HL-60/S4 (cell line): Measurements from ENCODE around the gene PCDHB10.
"Not testable (repeated sequence)": the region's sequence is repeated elsewhere in the genome, so short reads cannot be mapped to it uniquely, and the experiment has no call there.

ENCODE experiments used
- in situ Hi-C: fragments of 300-500 bp; cut with MboI; formaldehyde crosslinking; loops from 2 replicates; pipeline ENCODE4 v1.14.3; 2022; ENCODE audit warnings: low sequenced_read_pairs

Gene PCDHB10

GRCh38 chr5:141192110-141192725 is at the start of gene PCDHB10:
Gene PCDHB10, plus strand, starts transcription at chr5:141192353. Its CDS starts 200 bp downstream, at chr5:141192553.
- in situ Hi-C loops, result loop anchor here (25.0 kb wide), 1 partner anchor 370 kb away; no protein-coding TSS in a partner anchor

GRCh38 chr5:141149812-141150211 is 42.3 kb upstream of the PCDHB10 start, which contains the start of gene PCDHB6:
Gene PCDHB6, plus strand, starts transcription at chr5:141150057. Its CDS starts 201 bp downstream, at chr5:141150258.
- in situ Hi-C loops, result no loop called here

GRCh38 chr5:141150224-141150992 is 41.7 kb upstream of the PCDHB10 start:
- in situ Hi-C loops, result no loop called here

- in situ Hi-C loops, result no loop called here
These were observed 41.2 kb upstream of the PCDHB10 start for GRCh38 chr5:141150993-141151325.

GRCh38 chr5:141151632-141152031 is 40.5 kb upstream of the PCDHB10 start:
- in situ Hi-C loops, result not testable (repeated sequence)

GRCh38 chr5:141152096-141152495 is 40.1 kb upstream of the PCDHB10 start:
- in situ Hi-C loops, result not testable (repeated sequence)

GRCh38 chr5:141155540-141156374 is 36.4 kb upstream of the PCDHB10 start:
- in situ Hi-C loops, result no loop called here

GRCh38 chr5:141157356-141157755 is 34.8 kb upstream of the PCDHB10 start:
- in situ Hi-C loops, result not testable (repeated sequence)

- in situ Hi-C loops, result not testable (repeated sequence)
These were observed 34.3 kb upstream of the PCDHB10 start for GRCh38 chr5:141157901-141158300.

GRCh38 chr5:141172381-141173204 is 19.6 kb upstream of the PCDHB10 start, which contains the start of gene PCDHB7:
Gene PCDHB7, plus strand, starts transcription at chr5:141172644. Its CDS starts 192 bp downstream, at chr5:141172836.
- in situ Hi-C loops, result no loop called here

GRCh38 chr5:141174291-141175104 is 17.7 kb upstream of the PCDHB10 start:
- in situ Hi-C loops, result loop anchor here (25.0 kb wide), 1 partner anchor 388 kb away; no protein-coding TSS in a partner anchor

- in situ Hi-C loops, result loop anchor here (25.0 kb wide), 1 partner anchor 386 kb away; no protein-coding TSS in a partner anchor
These were observed 16.2 kb upstream of the PCDHB10 start for GRCh38 chr5:141175933-141176332.

GRCh38 chr5:141177577-141178191 is 14.5 kb upstream of the PCDHB10 start, which contains the start of gene PCDHB8:
Gene PCDHB8, plus strand, starts transcription at chr5:141177790. Its CDS starts 245 bp downstream, at chr5:141178035.
- in situ Hi-C loops, result loop anchor here (25.0 kb wide), 1 partner anchor 385 kb away; no protein-coding TSS in a partner anchor

- in situ Hi-C loops, result loop anchor here (25.0 kb wide), 1 partner anchor 383 kb away; no protein-coding TSS in a partner anchor
These were observed 12.8 kb upstream of the PCDHB10 start for GRCh38 chr5:141179371-141179770.

GRCh38 chr5:141179876-141180275 is 12.3 kb upstream of the PCDHB10 start:
- in situ Hi-C loops, result loop anchor here (25.0 kb wide), 1 partner anchor 382 kb away; no protein-coding TSS in a partner anchor

- in situ Hi-C loops, result loop anchor here (25.0 kb wide), 1 partner anchor 382 kb away; no protein-coding TSS in a partner anchor
These were observed 11.8 kb upstream of the PCDHB10 start for GRCh38 chr5:141180313-141180712.

GRCh38 chr5:141182248-141182647 is 9.9 kb upstream of the PCDHB10 start, which contains the start of gene PCDHB16:
Gene PCDHB16, plus strand, starts transcription at chr5:141182387. Its CDS starts 173 bp downstream, at chr5:141182560.
- in situ Hi-C loops, result loop anchor here (25.0 kb wide), 1 partner anchor 380 kb away; no protein-coding TSS in a partner anchor
